B cell (primary cell): Measurements from ENCODE around the gene RAE1. TPM values are rescaled to one million over a fixed set of nuclear protein-coding genes. Genes with fewer than 3 reads are reported as not detected.

Source experiments
- ATAC-seq: fragments of 200-7000 bp; cut with Tn5 transposase; one replicate; pipeline ENCODE4 v1.10.0; 2021; ENCODE audit warnings: low read depth, mild to moderate bottlenecking, moderate number of reproducible peaks, moderate library complexity
- CTCF ChIA-PET: fragments of 350-600 bp; sonication (Branson Sonifier 250); formaldehyde crosslinking; loops from one replicate; lab custom pipeline; 2021; ENCODE audit warnings: antibody characterized with exemption, inconsistent platforms; lab: Charles Lee
- POLR2A ChIA-PET: fragments of 350-600 bp; sonication (Branson Sonifier 250); formaldehyde crosslinking; loops from one replicate; lab custom pipeline; 2021; ENCODE audit warnings: antibody characterized with exemption; lab: Charles Lee
- DNase-seq: peaks from one replicate; pipeline ENCODE4 v3.0.0; 2013
- H2AFZ ChIP-seq: 2 replicates; pipeline ENCODE4 v1.6.1; 2012; ENCODE audit warnings: mild to moderate bottlenecking, low read depth, low read length; ENCODE audit not compliant: insufficient read depth, poor library complexity, severe bottlenecking
- H3K27ac ChIP-seq, 2 donors: 1 replicate in 1 of 2; 2 replicates in 1 of 2; pipeline ENCODE4 v1.5.1; 2012 to 2013; ENCODE audit warnings: low read length in 2 of 2, mild to moderate bottlenecking in 2 of 2, moderate library complexity in 1 of 2
- H3K27me3 ChIP-seq, 4 experiments: fragments of 200-600 bp in 1 of 4; sonication (generic) in 1 of 4; replicated peaks in 1 of 4; 1 replicate in 2 of 4; 2 replicates in 2 of 4; pipeline versions ENCODE4 v1.6.1 to v1.7.0; 2013 to 2016; ENCODE audit warnings: low read length in 3 of 4, mild to moderate bottlenecking in 2 of 4, mixed read lengths in 1 of 4, moderate library complexity in 1 of 4; ENCODE audit not compliant: insufficient read depth in 4 of 4, control insufficient read depth in 3 of 4; ENCODE audit errors: control extremely low read depth in 1 of 4
- H3K36me3 ChIP-seq, 2 experiments: replicated peaks in 1 of 2; 1 replicate in 1 of 2; 2 replicates in 1 of 2; pipeline versions ENCODE4 v1.6.1 to v1.7.1; 2013; ENCODE audit warnings: low read length in 1 of 2; ENCODE audit not compliant: insufficient read depth in 2 of 2, control insufficient read depth in 1 of 2; ENCODE audit errors: control extremely low read depth in 1 of 2, extremely low read depth in 1 of 2
- H3K4me1 ChIP-seq, 2 donors: fragments of 200-600 bp in 1 of 2; sonication (generic) in 1 of 2; 1 replicate in 1 of 2; 2 replicates in 1 of 2; pipeline versions ENCODE4 v1.5.1 to v1.6.1; 2013 to 2017; ENCODE audit warnings: low read length in 2 of 2; ENCODE audit not compliant: control insufficient read depth in 2 of 2, insufficient read depth in 2 of 2
- H3K4me2 ChIP-seq: replicated peaks from 2 replicates; pipeline ENCODE3; 2012; ENCODE audit warnings: mild to moderate bottlenecking, low read depth, low read length; ENCODE audit not compliant: poor library complexity, severe bottlenecking
- H3K4me3 ChIP-seq, 5 experiments: fragments of 200-600 bp in 1 of 5; sonication (generic) in 1 of 5; 1 replicate in 3 of 5; 2 replicates in 2 of 5; pipeline versions ENCODE4 v1.5.1 to v1.7.0; 2011 to 2016; ENCODE audit warnings: low read length in 4 of 5, mild to moderate bottlenecking in 4 of 5, low read depth in 2 of 5, control low read depth in 1 of 5, moderate library complexity in 1 of 5; ENCODE audit not compliant: insufficient read depth in 1 of 5; ENCODE audit errors: control extremely low read depth in 1 of 5, extremely low read depth in 1 of 5
- H3K79me2 ChIP-seq: fragments of 200-600 bp; sonication (generic); one replicate; pipeline ENCODE4 v1.6.0; 2016; ENCODE audit warnings: low read length; ENCODE audit not compliant: control insufficient read depth, insufficient read depth
- H3K9ac ChIP-seq: fragments of 200-600 bp; sonication (generic); 2 replicates; pipeline ENCODE4 v1.6.1; 2017; ENCODE audit warnings: mild to moderate bottlenecking, low read length, moderate library complexity
- H3K9me3 ChIP-seq, 3 donors: one replicate each; pipeline versions ENCODE4 v1.6.1 to v1.7.1; 2013; ENCODE audit warnings: low read length in 2 of 3; ENCODE audit not compliant: control insufficient read depth in 2 of 3, insufficient read depth in 1 of 3; ENCODE audit errors: control extremely low read depth in 1 of 3
- H4K20me1 ChIP-seq: 2 replicates; pipeline ENCODE4 v1.6.0; 2012; ENCODE audit warnings: mild to moderate bottlenecking, low read length; ENCODE audit not compliant: insufficient read depth, control insufficient read depth, poor library complexity, severe bottlenecking
- H3K27ac Mint-ChIP-seq: one replicate; pipeline ENCODE4 v1.8.0; 2021; ENCODE audit warnings: mixed read lengths
- H3K27me3 Mint-ChIP-seq: one replicate; pipeline ENCODE4 v1.8.0; 2021; ENCODE audit warnings: mixed read lengths
- H3K4me1 Mint-ChIP-seq: one replicate; pipeline ENCODE4 v1.8.0; 2021; ENCODE audit warnings: mixed read lengths
- H3K4me3 Mint-ChIP-seq: one replicate; pipeline ENCODE4 v1.8.0; 2021; ENCODE audit warnings: mixed read lengths
- H3K9me3 Mint-ChIP-seq: one replicate; pipeline ENCODE4 v1.8.0; 2022; ENCODE audit warnings: mixed read lengths; ENCODE audit not compliant: insufficient read depth
- WGBS: methylation state at CpG from one replicate; pipeline ENCODE4 v1.1.5; 2013; ENCODE audit warnings: missing lambda C conversion rate; ENCODE audit not compliant: insufficient coverage; 5-methylcytosine and 5-hydroxymethylcytosine counted together
- intact Hi-C: fragments of 100-400 bp; cut with micrococcal nuclease; formaldehyde crosslinking; loops from one replicate; pipeline ENCODE4 v1.10.0; 2022
- polyA plus RNA-seq: library from polyadenylated mRNA; depleted of rRNA; stranded (reverse); fragments of >200 nt; gene quantifications from 2 replicates; pipeline ENCODE4 v1.2.3, GENCODE V29; 2012
- total RNA-seq, 2 donors: library from RNA; stranded (reverse); fragments of 120-200 nt in 1 of 2; gene quantifications; 1 replicate in 1 of 2; 2 replicates in 1 of 2; pipeline versions ENCODE4 v1.2.3 to v1.2.4, GENCODE V29; 2013 to 2022
- TF ChIP-seq, protein P1 (sequence below): fragments of 200-600 bp; IDR thresholded peaks from one replicate; pipeline ENCODE4 v1.8.0; 2022; ENCODE audit warnings: antibody characterized with exemption, mild to moderate bottlenecking

The RAE1 gene
- total and polyA plus RNA-seq, 2 donors (not counting 1 experiment from before 2014, with no cell fraction given) = 32.6 to 33.3 TPM

DNA sequence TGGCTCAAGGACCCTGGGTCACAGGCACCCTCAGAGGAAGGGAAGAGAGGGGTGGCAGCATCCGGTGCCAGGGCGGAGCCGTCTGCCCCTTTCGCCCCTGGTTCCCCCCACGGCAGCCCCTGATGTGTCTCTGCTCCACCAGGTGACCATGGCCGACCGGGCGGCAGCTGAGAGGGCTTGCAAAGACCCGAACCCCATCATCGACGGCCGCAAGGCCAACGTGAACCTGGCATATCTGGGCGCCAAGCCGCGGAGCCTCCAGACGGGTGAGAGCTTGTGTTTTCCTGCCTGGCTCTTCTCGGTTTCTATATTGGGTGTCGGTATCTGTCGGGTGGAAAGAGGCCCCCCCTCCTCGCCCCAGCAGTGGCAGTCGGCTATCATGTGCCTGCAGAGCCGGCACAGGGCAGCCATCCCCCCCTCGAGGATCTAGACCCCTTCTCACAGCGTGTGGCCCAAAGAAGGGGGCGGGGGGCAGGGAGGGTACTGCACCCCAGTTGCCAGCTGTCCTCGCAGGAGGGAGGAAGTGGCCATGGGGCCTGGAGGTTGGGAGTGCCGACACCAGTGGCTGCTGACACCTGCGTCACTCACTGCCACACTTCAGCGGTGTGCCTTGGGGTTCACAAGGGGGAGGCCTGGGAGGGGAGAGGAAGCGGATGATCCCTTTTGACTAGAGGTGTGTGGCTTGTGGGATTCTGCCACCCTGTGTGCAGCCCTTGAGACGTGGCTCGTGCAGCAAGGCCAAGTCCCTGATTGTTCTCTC, 41.6 kb downstream of the RAE1 start:
- Histone ChIP-seq H2AFZ (no peak overlapping the region), H3K9me3 (peaks cover 0 to 6% (median 0%) of the 10 kb centered on the region in 3 donors), H3K4me1 (peaks cover 69 to 82% of the 10 kb centered on the region in 2 donors), H3K27ac (peak overlapping the region; percentile 96 to 98), H3K9ac (peak overlapping the region; percentile 91), H3K4me3 (peak overlapping the region; percentile 82 to 99 (median 91)), H3K79me2 (peaks cover 53% of the 10 kb centered on the region), H3K27me3 (no peaks in the 10 kb centered on the region), H3K4me2 (peak overlapping the region; percentile 98), H3K36me3 (peaks cover 6 to 54% of the 10 kb centered on the region in 2 experiments), H4K20me1 (peaks cover 50% of the 10 kb centered on the region)
- Mint-ChIP-seq H3K4me3 (peak overlapping the region; percentile 98), H3K9me3 (no peaks in the 10 kb centered on the region), H3K4me1 (peaks cover 67% of the 10 kb centered on the region), H3K27me3 (no peaks in the 10 kb centered on the region), H3K27ac (peak overlapping the region; percentile 96)
- TF ChIP-seq, protein P1, sequence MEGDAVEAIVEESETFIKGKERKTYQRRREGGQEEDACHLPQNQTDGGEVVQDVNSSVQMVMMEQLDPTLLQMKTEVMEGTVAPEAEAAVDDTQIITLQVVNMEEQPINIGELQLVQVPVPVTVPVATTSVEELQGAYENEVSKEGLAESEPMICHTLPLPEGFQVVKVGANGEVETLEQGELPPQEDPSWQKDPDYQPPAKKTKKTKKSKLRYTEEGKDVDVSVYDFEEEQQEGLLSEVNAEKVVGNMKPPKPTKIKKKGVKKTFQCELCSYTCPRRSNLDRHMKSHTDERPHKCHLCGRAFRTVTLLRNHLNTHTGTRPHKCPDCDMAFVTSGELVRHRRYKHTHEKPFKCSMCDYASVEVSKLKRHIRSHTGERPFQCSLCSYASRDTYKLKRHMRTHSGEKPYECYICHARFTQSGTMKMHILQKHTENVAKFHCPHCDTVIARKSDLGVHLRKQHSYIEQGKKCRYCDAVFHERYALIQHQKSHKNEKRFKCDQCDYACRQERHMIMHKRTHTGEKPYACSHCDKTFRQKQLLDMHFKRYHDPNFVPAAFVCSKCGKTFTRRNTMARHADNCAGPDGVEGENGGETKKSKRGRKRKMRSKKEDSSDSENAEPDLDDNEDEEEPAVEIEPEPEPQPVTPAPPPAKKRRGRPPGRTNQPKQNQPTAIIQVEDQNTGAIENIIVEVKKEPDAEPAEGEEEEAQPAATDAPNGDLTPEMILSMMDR = no peak
- CTCF ChIA-PET = interaction anchor here (0.8 to 2.2 kb wide), 12 partner anchors 8 to 106 kb away, joined by 3 to 11 read pairs (median 4); no protein-coding TSS in a partner anchor
- under 1% methylated on average over 28 of the region's 33 CpGs for WGBS
- peak; percentile 19 for ATAC-seq
- intact Hi-C loops = loop anchor here (5.0 to 10.0 kb wide), 2 partner anchors 1500 to 1612 kb away; partner anchors contain the start of gene CTSZ
- peak; percentile 91 for DNase-seq
- POLR2A ChIA-PET = interaction anchor here (0.8 to 7.4 kb wide), 11 partner anchors 7 to 227 kb away, joined by 3 to 109 read pairs (median 6); partner anchors contain the start of gene ZBP1
